ELF-1 (cell line): ENCODE data around the gene DUOXA2.
"Not testable (repeated sequence)": the region's sequence is repeated elsewhere in the genome, so short reads cannot be mapped to it uniquely, and the experiment has no call there.

Source experiments
- DNase-seq: peaks from one replicate; pipeline ENCODE4 v3.0.0-alpha.2; 2016; ENCODE audit warnings: low read depth, low spot score

Gene DUOXA2

DNA sequence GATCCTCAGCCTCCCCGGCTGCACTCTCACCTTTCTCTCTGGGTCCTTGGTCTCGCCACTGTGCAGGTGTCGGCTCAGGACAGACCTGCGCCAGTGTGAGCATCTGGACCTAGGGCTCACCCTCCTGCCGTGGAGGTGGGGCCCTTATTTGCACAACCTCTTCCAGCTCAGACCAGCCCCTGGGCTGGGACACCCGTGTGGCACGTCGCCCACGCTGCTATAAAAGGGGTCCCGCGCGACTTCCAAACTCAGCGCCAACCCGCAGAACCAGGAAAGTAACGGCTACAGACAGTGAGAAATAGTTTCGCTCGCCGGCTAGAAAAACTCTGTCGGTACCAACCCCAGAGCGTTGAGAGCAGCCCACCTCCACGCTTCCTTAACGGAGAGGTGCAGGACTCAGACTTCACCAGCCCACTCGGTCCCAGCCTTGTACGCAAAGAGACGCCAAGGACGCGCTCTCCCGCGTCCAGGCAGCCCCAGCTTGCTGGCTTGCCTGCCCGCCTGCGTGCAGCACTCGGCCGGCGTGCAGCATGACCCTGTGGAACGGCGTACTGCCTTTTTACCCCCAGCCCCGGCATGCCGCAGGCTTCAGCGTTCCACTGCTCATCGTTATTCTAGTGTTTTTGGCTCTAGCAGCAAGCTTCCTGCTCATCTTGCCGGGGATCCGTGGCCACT, at the start of gene DUOXA2, which contains the start of gene DUOX2:
DUOXA2 (plus strand) TSS at position 251 of the 675 bp plus-strand sequence; CDS start at position 531, 280 bp downstream.
DUOX2 (minus strand) TSS at position 97 of the 675 bp plus-strand sequence. CDS start 761 bp downstream, outside the sequence.
- peak; percentile 24 for DNase-seq

DNA sequence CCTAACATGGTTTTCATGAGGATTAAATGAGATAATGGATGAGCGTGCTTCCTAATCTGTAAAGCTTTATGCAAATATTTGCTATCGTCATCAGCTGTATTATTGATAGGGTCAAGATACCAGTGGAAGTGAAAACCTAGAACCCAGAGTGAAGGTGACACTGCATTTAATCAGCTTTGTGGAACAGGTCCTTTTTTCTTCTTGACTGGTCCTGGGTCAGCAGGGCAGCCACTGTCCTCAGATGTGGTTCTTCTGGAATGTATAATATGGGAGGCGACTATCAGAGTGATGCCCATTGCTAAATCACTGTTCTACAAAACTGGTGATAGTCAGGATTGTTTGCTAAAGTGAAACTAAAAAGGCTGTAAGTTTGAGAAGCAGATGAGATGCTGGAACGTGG, 49.7 kb upstream of the DUOXA2 start:
- no peak for DNase-seq

DNA sequence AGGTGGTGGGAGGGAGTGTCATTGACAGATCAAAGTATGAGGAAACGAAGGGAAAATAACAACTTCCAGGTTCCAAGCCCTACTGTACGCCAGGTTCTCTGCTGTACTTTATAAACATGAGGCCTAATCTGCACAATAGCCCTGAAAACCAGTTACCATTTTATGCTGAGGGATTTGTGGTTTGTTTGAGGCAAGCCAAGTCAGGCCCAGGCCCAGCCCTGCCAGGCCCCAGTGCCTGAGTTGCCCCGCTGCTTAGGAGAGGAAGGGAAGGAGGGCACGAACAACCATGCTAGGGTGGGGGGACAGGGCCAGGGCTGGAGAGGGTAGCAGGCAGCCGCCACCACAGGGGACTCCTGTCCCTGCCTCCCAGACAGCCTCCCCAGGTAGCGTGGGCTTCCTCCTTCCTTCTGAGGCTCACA, 44.2 kb upstream of the DUOXA2 start:
- DNase-seq = not testable (repeated sequence)

DNA sequence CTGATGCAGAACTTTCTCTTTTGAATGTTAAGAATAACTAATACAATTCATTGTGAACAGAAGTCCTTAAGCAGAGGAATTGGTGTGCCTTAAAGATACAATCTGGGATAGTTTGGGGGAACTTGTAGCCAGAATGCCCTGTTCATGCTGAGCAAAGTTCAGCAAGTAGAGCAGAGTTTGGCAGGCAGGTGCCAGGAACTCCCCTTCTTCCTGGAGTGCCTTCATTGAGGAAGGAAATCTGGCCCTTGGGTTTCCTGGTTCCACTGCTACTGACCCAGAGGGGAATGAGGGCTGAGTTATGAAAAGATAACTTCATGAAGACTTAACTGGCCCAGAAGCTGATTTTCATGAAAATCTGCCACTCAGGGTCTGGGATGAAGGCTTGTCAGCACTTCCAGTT, 40.5 kb upstream of the DUOXA2 start:
- DNase-seq = not testable (repeated sequence)

DNA sequence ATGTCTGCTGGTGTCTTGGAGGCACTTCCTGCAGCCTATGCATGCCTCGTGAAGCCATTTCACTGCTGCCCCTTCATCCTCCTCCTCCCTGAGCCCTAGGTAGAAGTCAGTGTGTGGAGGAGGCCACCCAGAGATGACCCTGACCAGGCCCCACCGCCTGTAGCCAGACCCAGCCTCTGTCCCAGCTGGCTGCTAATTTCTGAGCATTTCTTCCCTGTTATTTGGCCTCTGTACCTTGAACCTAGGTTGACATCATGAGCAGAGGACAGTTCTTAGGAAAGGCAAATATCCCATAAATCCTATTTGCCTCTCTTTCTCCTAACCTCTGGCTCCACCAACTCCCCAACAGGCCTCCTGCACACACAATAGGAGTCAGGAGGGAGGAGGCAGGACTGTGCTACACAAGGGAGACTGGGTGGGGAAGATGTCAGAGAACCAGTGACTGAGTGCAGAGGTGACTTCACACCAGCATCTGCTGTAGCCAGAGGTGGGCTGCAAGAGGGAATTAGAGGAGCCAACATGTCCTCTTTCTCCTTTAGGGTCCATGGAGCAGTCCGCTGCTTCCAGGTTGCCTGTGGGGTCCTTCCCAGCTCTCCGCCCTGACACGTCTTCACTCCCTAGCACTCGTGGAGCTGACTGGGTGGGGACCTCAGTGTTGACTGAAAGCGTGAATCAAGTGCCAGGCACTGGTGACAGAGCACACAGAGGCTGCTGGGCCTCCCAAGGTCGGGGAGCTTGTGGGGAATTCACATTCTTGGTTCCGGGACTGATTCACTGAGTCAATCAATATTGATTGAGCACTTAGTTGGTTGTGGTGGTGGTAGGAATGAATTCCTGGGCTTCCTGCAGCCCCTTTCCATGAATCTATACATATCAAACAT, 38.4 kb upstream of the DUOXA2 start:
- DNase-seq = not testable (repeated sequence)

DNA sequence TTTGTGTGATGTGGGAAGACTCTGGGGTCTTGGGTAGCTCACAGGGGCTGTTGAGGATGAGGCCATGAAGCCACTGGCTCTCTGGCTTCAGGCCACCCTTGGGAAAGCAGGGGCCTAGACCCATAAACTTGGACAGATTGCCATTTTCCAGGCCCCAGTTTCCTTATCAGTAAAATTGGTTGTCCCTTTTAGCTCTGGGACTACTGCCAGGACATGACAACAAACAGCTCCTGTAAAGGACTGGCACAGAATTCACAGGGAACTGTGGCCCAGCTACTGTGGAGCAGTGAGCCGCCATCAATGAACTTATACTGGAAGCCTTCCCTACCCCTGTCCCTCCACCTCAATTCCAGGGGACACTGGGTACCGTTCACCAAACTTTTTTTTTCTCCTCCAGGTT, 36.7 kb upstream of the DUOXA2 start:
- not testable (repeated sequence) for DNase-seq

DNA sequence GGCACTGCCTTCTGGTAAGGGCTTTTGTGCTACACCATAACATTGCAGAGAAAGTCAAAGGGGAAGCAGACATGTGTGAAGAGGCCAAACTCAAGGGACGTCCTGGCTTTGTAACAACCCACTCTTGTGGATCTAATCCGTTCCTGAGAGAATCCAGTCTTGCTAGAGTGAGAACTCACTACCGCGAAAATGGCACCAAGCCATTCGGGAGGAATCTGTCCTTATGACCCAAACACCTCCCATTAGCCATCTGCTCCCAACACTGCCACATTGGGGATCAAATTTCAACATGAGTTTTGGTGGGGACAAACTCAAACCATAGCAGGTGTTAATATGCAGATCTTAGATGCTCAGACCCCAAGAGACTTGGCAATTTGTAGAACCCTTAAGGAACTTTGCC, 34.9 kb upstream of the DUOXA2 start:
- not testable (repeated sequence) for DNase-seq

DNA sequence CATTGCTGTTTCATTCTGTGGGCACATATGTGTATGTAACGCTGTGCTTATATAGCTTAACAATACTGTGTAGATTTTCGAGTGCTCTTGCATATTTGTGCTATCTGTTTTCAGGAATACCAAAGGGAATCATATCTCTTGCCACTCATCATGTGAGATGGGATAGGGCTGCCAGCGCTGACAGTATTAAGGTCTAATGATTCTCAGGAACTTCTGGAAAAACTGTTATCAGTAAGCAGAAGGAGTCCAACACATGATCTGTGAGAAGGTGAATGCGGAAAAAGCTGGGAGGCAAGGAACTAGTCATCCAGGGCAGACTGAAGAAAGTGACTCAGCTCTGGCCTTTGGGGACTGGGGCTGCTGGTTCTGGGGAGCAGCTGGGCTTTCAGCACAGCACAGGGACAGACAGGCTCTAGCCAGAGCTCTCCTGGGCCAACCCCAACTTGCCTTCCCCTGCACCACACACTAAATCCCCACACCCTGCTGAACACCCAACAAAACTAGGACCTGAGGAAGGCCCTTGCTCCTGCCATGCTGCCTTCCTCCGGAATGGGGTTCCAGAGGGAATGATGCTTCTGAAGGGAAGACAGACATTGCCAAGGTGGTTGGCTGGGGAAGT, 34.4 kb upstream of the DUOXA2 start:
- DNase-seq = not testable (repeated sequence)

DNA sequence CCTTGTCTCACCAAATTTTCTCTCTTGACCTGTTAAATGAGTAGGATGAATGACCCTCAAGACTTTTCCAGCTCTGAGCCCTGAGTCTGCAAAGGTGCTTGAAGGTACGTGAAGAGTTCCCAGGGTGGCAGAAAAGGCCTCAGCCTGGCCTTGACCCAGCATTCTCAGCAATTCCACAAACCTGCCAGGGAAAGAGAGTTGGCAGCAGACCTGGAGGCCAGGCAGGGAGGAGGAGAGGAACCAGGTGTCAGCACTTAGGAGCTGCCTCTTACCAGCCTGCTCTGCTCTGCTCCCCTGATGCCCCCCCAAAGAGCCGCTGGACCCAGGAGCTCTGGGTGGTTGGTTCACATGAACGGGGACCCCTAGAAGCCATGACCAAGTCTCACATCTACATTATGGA, 33.5 kb upstream of the DUOXA2 start:
- not testable (repeated sequence) for DNase-seq

DNA sequence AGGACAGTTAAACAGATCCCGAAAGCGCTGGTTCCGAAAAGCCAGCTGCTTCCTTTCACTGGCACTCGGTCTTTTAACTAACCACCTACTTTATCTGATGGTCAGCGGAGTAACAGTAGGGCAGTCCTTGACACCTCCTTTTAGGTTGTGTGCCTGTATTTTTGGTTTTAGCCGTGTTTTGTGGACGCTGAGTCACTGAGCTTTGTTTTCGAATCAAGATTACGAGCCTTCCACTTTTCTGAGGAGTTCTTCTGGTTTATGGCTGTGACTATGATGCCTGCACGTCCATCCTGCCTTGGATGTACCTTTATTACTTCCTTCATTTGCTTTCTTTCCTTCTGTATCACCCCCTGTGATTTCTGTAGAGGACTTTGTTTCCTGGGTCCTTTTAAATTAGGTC, 31.7 kb upstream of the DUOXA2 start:
- DNase-seq = not testable (repeated sequence)

DNA sequence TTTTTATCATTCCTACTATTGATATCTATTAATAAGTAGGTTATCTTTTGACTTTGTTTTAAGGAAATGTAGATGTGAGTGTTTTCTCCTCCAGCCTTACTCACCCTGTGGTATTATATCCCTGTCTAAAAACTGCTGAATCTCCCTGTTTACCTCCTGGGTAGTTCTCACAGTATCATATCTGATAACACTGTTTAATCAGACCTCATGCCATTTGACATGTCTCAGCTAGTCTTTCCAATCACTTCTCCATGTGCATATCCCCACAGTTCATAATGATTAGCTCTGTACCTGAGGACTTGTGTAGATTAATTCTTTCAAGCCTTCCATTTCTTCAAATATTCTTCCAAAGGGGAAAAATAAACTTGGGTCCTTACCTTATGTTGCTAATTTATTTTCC, 30.9 kb upstream of the DUOXA2 start:
- DNase-seq = no peak

DNA sequence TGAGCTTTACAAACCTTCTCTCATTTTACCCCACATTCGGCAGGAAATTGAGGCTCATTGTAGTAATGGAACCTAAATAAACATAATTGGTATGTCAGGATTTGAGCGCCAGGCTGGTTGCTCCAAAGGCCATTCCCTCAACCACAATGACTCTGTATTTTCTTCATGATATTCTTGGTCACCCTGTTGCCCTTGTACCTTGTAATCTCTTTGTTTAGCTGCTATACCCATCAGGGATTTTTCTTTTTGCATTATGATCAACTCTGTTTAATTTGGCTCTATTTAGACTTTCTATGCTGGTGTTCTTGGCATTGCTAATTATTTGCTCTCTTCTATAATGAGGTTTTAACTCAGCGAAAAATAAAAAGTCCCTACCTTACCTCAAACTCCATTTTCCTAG, 30.0 kb upstream of the DUOXA2 start:
- DNase-seq = no peak

DNA sequence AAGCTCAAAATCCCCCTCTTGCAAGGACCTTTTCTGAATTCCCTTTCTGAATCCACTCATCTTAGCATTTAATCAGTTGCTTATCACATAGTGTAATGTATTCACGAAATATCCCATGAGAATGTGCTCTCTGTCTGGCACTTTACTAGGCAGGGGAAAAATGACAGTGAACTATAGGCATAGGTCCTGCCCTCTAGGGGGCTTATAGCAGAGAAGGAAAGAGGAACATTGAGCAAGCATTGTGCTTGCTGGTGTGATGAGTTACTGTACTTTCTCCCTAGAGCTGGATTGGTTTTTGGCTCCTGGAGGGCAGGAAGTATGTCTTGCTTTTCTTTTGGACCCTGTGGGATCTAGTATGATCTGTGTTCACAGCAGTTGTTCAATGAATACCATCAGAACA, 26.6 kb upstream of the DUOXA2 start:
- DNase-seq = no peak

DNA sequence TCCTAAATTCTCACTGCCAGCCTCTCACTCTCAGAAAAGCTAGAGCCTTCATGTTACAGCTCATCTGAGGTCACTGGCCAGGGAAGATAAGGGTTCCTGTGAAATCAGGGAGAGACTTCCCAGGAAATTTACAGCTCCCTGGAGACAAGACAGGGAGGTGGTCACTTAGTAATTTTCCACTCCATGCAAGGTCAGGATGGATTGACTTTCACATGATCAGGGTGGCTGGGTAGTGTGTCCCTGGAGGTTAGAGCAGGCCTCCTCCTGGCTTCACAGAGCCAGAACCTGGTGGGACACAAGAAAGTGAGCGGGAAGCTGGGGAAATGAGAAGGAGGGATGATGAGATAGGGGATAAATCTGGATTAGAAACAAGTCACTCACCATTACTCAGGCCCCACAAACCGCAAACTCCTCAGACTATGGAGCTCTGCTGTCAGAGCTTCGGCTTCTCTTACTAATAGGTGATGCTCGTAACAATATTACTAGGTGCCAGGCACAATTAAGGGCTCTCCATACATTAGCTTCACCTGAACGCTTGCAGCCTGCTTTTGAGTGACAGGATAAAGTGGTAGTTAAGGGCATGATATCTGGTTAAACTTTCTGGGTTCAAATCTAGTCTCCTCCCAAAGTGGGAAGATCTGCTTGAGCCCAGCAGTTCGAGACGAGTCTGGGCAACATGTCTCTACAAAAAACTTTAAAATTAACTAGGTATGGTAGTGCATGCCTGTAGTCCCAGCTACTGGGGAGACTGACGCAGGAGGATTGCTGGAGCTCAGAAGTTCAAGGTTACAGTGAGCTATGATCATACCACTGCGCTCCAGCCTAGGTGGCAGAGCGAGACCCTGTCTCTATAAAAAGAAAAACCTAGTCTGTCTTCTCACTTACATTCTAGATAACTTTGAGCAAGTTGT, 25.1 kb upstream of the DUOXA2 start:
- DNase-seq = peak; percentile 39

DNA sequence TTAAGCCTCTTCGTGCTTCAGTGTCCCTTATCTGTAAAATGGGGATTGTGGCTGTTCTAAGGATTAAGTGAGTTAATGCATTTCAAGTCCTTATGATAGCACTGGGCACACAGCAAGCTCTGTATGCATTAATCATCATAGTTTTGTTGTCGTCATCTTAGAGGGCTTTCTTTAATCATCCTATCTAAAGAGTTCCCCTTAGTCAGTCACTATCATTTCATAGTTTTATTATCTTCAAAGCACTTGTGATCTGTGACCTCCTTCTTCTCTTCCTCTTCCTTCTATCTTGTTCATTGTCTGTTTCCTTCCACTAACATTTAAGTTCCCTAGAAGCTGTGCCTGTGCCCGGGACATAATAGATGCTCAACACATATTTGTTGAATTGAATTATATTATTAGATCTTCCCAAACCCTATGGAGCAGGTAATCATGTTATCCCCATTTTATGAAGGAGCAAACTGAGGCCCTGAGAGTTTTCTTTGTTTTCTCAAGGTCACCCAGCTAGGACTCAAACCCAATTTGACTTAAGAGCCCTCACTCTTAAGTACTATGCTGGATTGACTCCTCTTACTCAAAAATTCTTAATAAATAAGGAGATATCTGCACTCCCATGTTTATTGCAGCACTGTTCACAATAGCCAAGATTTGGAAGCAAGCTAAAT, 24.3 kb upstream of the DUOXA2 start:
- DNase-seq = no peak

DNA sequence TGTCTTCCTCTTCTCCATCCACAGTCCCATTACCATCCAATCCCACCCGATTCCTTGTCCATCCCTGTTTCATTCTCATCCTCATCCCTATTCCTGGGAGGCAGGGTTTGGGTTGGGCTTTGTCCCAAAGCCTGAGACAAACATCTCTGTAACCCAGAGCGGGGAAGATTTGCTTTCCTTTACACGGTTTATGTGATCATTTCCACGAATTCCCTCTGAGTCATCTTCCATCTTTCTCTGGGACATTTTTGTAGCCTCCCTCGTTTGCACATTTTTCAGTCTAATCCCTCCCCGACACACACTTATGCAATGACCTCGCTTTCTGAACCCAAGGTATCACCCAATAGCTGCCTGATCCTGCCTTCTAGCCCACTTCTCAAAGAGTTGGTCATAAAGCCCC, 23.0 kb upstream of the DUOXA2 start:
- DNase-seq = no peak

DNA sequence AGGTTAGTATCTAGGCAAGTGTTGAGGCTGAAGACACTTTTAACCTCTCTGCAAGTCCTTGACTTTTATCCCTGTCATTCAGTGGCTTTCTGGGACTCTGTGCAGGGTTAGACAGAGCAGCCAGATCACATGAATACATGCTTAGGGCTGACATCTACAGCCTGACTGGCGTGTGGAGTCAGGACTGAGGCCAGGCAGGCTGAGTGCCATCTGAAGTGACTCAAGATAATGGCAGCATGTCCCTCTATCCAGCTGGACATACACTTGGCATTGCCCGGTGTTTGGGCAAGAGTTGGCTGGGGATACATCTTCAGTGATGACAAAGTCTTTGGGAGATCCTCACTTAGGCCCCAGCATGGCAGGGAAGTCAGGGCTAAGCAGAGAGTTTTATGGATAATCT, 22.6 kb upstream of the DUOXA2 start:
- no peak for DNase-seq

DNA sequence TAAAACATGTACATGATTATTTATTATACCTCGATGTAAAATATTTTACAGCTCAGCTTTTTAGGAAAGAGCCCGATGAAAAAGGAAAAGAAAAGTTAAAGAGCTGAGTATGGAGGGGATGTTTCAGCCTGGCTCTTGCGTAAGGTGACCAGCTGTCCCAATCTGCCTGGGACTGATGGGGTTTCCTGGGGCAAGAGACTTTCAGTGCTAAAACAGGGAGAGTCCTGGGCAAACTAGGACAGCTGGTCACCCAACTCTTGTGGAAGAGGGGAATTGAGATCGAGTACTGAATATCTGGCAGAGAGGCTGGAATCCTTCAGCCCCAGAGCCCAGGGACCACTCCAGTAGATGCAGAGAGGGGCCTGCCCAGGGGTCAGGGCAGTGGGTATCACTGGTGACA, 21.1 kb upstream of the DUOXA2 start:
- no peak for DNase-seq

DNA sequence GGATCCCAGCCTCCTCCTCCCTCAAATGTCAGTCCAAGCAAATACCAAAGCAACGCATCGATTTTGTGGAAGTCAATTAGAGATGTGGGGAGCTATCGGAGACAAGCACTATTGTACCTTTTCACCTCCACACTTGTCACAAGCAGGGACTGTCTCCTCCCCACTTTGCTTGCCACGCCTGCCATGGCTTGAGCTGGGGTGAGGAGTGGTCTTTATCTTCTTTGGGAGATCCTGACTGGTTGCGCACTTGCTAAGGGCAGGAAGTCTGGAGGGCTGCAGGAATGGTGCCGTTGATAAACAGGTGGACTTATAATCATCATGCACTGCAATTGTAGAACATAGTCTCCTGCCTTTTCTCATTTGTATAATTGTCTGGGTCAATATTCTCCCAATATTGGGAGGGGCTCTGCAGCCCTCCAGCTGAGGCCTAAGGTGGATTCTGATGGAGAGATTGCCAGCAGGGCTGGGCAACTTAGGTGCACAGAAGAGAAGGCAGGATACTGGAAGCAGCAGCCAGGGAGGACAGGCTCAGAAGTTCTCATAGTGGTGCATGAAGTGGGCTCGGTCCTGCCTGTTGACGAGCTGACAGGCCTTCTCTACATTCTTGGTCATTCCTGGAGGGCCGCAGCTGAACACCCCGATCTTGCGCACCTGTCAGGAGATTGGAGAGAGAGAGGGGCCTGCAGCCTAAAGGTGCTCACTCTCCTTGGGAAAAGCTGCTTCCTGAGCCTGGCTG, 20.3 kb upstream of the DUOXA2 start:
- DNase-seq = no peak

DNA sequence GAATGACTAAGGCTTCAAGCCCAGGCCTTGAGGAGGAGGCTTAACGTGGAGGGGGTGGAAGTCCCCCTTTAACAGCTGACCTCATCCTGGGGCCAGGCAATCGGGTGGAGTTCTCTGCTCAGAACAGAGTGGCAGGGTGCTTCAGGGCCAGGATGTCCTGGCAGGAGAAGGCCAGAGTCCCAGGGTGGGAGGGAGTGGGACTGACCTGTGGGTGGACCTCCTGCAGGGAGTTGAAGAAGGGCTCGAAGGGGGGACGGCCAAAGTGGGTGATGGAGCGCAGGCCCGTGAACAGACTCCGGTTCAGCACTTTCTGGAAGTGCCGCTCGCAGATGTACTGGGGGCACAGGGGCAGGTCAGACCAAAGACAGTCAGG, 19.8 kb upstream of the DUOXA2 start:
- DNase-seq = no peak
